K562 (cell line): ENCODE measurements around the gene LIFR. TPM values are rescaled to one million over a fixed set of nuclear protein-coding genes. Genes with fewer than 3 reads are reported as not detected.

Source experiments
- ATAC-seq: fragments of 200-7000 bp; cut with Tn5 transposase; 3 replicates; pipeline ENCODE4 v1.9.1; 2020; ENCODE audit warnings: moderate library complexity
- BruUV-seq: library from RNA; stranded (reverse); fragments of 400-500 nt; replicated peaks from 2 replicates; lab custom pipeline; 2021; lab: Mats Ljungman, UMichigan
- CTCF ChIA-PET: fragments of 300-600 bp; formaldehyde crosslinking; extraction: SDS; loops from one replicate; lab custom pipeline; 2021; ENCODE audit warnings: low intra/inter-chr PET ratio; lab: Yijun Ruan, JAX
- POLR2A ChIA-PET: fragments of 300-600, 350-650 bp; sonication (Branson Sonifier 250); formaldehyde crosslinking; extraction: SDS; loops from one replicate; lab custom pipeline; 2021; ENCODE audit warnings: antibody characterized with exemption, inconsistent platforms; lab: Yijun Ruan, JAX
- DNase-seq, 4 experiments: peaks; one replicate each; pipeline versions ENCODE4 v3.0.0 to v3.0.0-alpha.2; 2011 to 2018; ENCODE audit warnings: low spot score in 3 of 4, mixed read lengths in 3 of 4; ENCODE audit errors: extremely low read depth in 1 of 4
- FAIRE-seq: peaks from 2 replicates; lab custom pipeline; 2011; peaks lifted over from hg19 to GRCh38; lab: Jason Lieb, UNC
- H2AFZ ChIP-seq: 2 replicates; pipeline ENCODE4 v1.6.0; 2011; ENCODE audit warnings: low read depth, low read length, control low read depth, inconsistent platforms
- H3K27ac ChIP-seq: fragments of 200-600 bp; 3 replicates; pipeline ENCODE4 v1.8.0; 2011; ENCODE audit warnings: low read depth, mild to moderate bottlenecking, control low read depth, inconsistent platforms, low read length, moderate library complexity, mixed read lengths; ENCODE audit errors: extremely low read depth
- H3K27me3 ChIP-seq, 2 experiments: fragments of 300-600 bp in 1 of 2; 2 replicates in 1 of 2; 3 replicates in 1 of 2; pipeline versions ENCODE4 v1.6.0 to v1.8.0; 2011; ENCODE audit warnings: inconsistent platforms in 2 of 2, low read length in 2 of 2, mild to moderate bottlenecking in 1 of 2, mixed read lengths in 1 of 2, moderate library complexity in 1 of 2; ENCODE audit not compliant: control insufficient read depth in 2 of 2, insufficient read depth in 2 of 2
- H3K36me3 ChIP-seq: fragments of 300-600 bp; 3 replicates; pipeline ENCODE4 v1.8.0; 2011; ENCODE audit warnings: mild to moderate bottlenecking, low read length, inconsistent platforms; ENCODE audit not compliant: control insufficient read depth, insufficient read depth
- H3K4me1 ChIP-seq, 2 experiments: fragments of 200-600 bp in 1 of 2; replicated peaks in 1 of 2; 2 replicates in 1 of 2; 3 replicates in 1 of 2; pipeline versions ENCODE4 v1.5.1 to v1.8.0; 2011; ENCODE audit warnings: inconsistent platforms in 2 of 2, low read length in 2 of 2, mild to moderate bottlenecking in 1 of 2, mixed read lengths in 1 of 2, moderate library complexity in 1 of 2; ENCODE audit not compliant: control insufficient read depth in 2 of 2, insufficient read depth in 2 of 2
- H3K4me2 ChIP-seq: 2 replicates; pipeline ENCODE4 v1.6.1; 2011; ENCODE audit warnings: low read length, control low read depth, inconsistent platforms, mixed read lengths; ENCODE audit not compliant: insufficient read depth
- H3K4me3 ChIP-seq: fragments of 200-600 bp; sonication (generic), shearing (Covaris generic); 2 replicates; pipeline ENCODE4 v1.5.1; 2016; ENCODE audit warnings: control low read depth, inconsistent platforms
- H3K79me2 ChIP-seq: fragments of 200-600 bp; 3 replicates; pipeline ENCODE4 v1.8.0; 2011; ENCODE audit warnings: low read length, inconsistent platforms; ENCODE audit not compliant: control insufficient read depth, insufficient read depth
- H3K9ac ChIP-seq, 2 experiments: 2 replicates each; pipeline versions ENCODE4 v1.6.0 to v1.6.1; 2011; ENCODE audit warnings: low read depth in 2 of 2, low read length in 2 of 2, control low read depth in 1 of 2, inconsistent platforms in 1 of 2, mild to moderate bottlenecking in 1 of 2, mixed read lengths in 1 of 2; ENCODE audit not compliant: insufficient read depth in 1 of 2
- H3K9me1 ChIP-seq: one replicate; pipeline ENCODE4 v1.6.0; 2011; ENCODE audit warnings: inconsistent platforms, mild to moderate bottlenecking, low read length, moderate library complexity; ENCODE audit not compliant: control insufficient read depth, insufficient read depth
- H3K9me3 ChIP-seq: replicated peaks from 2 replicates; pipeline ENCODE4 v1.5.1; 2011; ENCODE audit warnings: low read depth, low read length, inconsistent platforms; ENCODE audit not compliant: control insufficient read depth, insufficient read depth
- H4K20me1 ChIP-seq: replicated peaks from 2 replicates; pipeline ENCODE4 v1.6.1; 2011; ENCODE audit warnings: low read length, inconsistent platforms, mixed read lengths; ENCODE audit not compliant: control insufficient read depth, insufficient read depth
- C11orf30 ChIP-seq: fragments of 450-650 bp; IDR thresholded peaks from 2 replicates; pipeline ENCODE4 v1.6.1; 2016; ENCODE audit warnings: low read depth, mild to moderate bottlenecking
- NKRF ChIP-seq: fragments of 450-650 bp; IDR thresholded peaks from 2 replicates; pipeline ENCODE4 v1.6.1; 2016; ENCODE audit warnings: borderline replicate concordance
- NR2C2 ChIP-seq, 2 experiments: fragments of 200-800 bp in 1 of 2; sonication (Bioruptor generic) in 1 of 2; sonication (generic) in 1 of 2; formaldehyde crosslinking in 1 of 2; IDR thresholded peaks; 2 replicates each; pipeline versions ENCODE4 v1.6.1 to v1.8.0; 2016 to 2022; ENCODE audit warnings: mild to moderate bottlenecking in 1 of 2, missing compliant biosample characterization in 1 of 2, missing genetic modification characterization in 1 of 2, missing genetic modification reagents in 1 of 2
- NR4A1 ChIP-seq, 2 experiments: fragments of 250-450 bp in 1 of 2; fragments of 450-650 bp in 1 of 2; sonication (Bioruptor Pico) in 1 of 2; IDR thresholded peaks; 2 replicates each; pipeline versions ENCODE4 v1.4.0 to v1.6.1; 2016 to 2020; ENCODE audit warnings: mild to moderate bottlenecking in 2 of 2, missing compliant biosample characterization in 1 of 2, missing genetic modification characterization in 1 of 2, moderate library complexity in 1 of 2
- PKNOX1 ChIP-seq: fragments of 450-650 bp; IDR thresholded peaks from 2 replicates; pipeline ENCODE4 v1.6.1; 2016
- RAD21 ChIP-seq, 2 experiments: fragments of 250-450 bp in 1 of 2; fragments of 450-650 bp in 1 of 2; sonication (Bioruptor Pico) in 1 of 2; formaldehyde crosslinking in 1 of 2; IDR thresholded peaks in 1 of 2; conservative IDR thresholded peaks in 1 of 2; 2 replicates each; pipeline versions ENCODE4 v1.4.0 to v1.8.0; 2020 to 2022; ENCODE audit warnings: mild to moderate bottlenecking in 2 of 2, moderate library complexity in 1 of 2
- ZBTB49 ChIP-seq: sonication (generic); formaldehyde crosslinking; IDR thresholded peaks from 2 replicates; pipeline ENCODE4 v1.8.0; 2022; ENCODE audit warnings: missing genetic modification reagents, mild to moderate bottlenecking, borderline replicate concordance
- ZNF609 ChIP-seq: sonication (generic); formaldehyde crosslinking; IDR thresholded peaks from 2 replicates; pipeline ENCODE4 v1.8.1; 2023; ENCODE audit warnings: missing genetic modification reagents, mild to moderate bottlenecking, borderline replicate concordance
- WGBS: fragments of 100-300 bp; shearing (Covaris generic); methylation state at CpG from one replicate; pipeline ENCODE4 v1.1.6; 2016; ENCODE audit warnings: low coverage, mixed read lengths; ENCODE audit not compliant: insufficient coverage; ENCODE audit errors: missing lambda C conversion rate; 5-methylcytosine and 5-hydroxymethylcytosine counted together
- in situ Hi-C: fragments of 300-500 bp; cut with MboI; formaldehyde crosslinking; loops from 4 replicates; pipeline ENCODE4 v1.15.0; 2018; ENCODE audit warnings: inconsistent platforms, mixed read lengths
- intact Hi-C: fragments of 100-400 bp; cut with micrococcal nuclease; formaldehyde crosslinking; loops from 2 replicates; pipeline ENCODE4 v1.14.2; 2022
- polyA plus RNA-seq, 8 experiments: library from polyadenylated mRNA; depleted of rRNA in 4 of 8; stranded (reverse) in 5 of 8; unstranded in 3 of 8; fragments of >200 nt; fragmentation: Nextera tagmentation in 2 of 8; fragmentation: Illumina TruSeq in 1 of 8; extraction: Ambion mirVana in 2 of 8; extraction: Trizol in 1 of 8; gene quantifications; 2 replicates each; pipeline versions ENCODE4 v1.2.1 to v1.2.3, GENCODE V29; 2011 to 2014; ENCODE audit warnings: inconsistent platforms in 1 of 8, missing spikeins in 1 of 8
- total RNA-seq, 7 experiments: library from RNA; depleted of rRNA in 6 of 7; stranded (reverse); fragments of >200 nt in 6 of 7; fragmentation: Illumina TruSeq in 2 of 7; extraction: Trizol in 2 of 7; gene quantifications; 2 replicates each; pipeline versions ENCODE4 v1.2.1 to v1.2.3, GENCODE V29; 2011 to 2021; ENCODE audit warnings: low replicate concordance in 1 of 7

The LIFR gene
- total and polyA plus RNA-seq, 9 of the 15 experiments (the other 6 are each of a cell fraction or from before 2014, with no cell fraction given): 0.43 to 5.7 (median 3.3) TPM

- Histone ChIP-seq H3K36me3 (no peaks in the 10 kb centered on the region), H3K79me2 (no peaks in the 10 kb centered on the region), H3K4me3 (no peak overlapping the region), H2AFZ (no peak overlapping the region), H3K4me2 (no peak overlapping the region), H3K9me1 (no peaks in the 10 kb centered on the region), H3K27me3 (peaks cover 14 to 60% of the 10 kb centered on the region in 2 experiments; a peak in 4 of 5 replicates), H4K20me1 (no peaks in the 10 kb centered on the region), H3K9me3 (no peaks in the 10 kb centered on the region), H3K27ac (no peak overlapping the region), H3K9ac (no peak overlapping the region), H3K4me1 (peaks cover 0 to 8% of the 10 kb centered on the region in 2 experiments; a peak in 2 of 5 replicates)
- 14% methylated on average over 18 of the region's 18 CpGs for WGBS
- ATAC-seq: no peak
- POLR2A ChIA-PET: interaction anchor here (0.6 to 1.1 kb wide), 3 partner anchors 11 to 1742 kb away, joined by 3 to 5 read pairs (median 4); no protein-coding TSS in a partner anchor
- CTCF ChIA-PET: no interaction called here
- intact Hi-C loops: no loop called here
- no TSS peak for BruUV-seq
- DNase-seq: no peak
- no peak for FAIRE-seq
- in situ Hi-C loops: no loop called here
- TF ChIP-seq RAD21 (CRISPR knock-in tag; conservative IDR thresholded peaks at IDR 0.05 in 1 of 2, IDR thresholded peaks at IDR 0.05 in 1 of 2) (no peak), C11orf30 (no peak), NR4A1 (CRISPR knock-in tag; IDR thresholded peaks at IDR 0.05) (no peak), NR4A1 (tag; IDR thresholded peaks at IDR 0.05) (no peak), ZNF609 (CRISPR knock-in tag) (no peak), PKNOX1 (no peak), NKRF (no peak), NR2C2 (CRISPR knock-in tag; IDR thresholded peaks at IDR 0.05) (no peak), NR2C2 (tag; IDR thresholded peaks at IDR 0.05) (no peak), ZBTB49 (CRISPR knock-in tag) (no peak)
Measured at GRCh38 chr5:38468978-38469706, 87.3 kb downstream of the LIFR start.
